ENCODE data around the gene OR14K1. TPM values are rescaled to one million over a fixed set of nuclear protein-coding genes. Genes with fewer than 3 reads are reported as not detected.
"Not testable (repeated sequence)": the region's sequence is repeated elsewhere in the genome, so short reads cannot be mapped to it uniquely, and the experiment has no call there.

OR14K1 gene, protein sequence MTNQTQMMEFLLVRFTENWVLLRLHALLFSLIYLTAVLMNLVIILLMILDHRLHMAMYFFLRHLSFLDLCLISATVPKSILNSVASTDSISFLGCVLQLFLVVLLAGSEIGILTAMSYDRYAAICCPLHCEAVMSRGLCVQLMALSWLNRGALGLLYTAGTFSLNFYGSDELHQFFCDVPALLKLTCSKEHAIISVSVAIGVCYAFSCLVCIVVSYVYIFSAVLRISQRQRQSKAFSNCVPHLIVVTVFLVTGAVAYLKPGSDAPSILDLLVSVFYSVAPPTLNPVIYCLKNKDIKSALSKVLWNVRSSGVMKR
- polyA plus RNA-seq, result not detected

DNA sequence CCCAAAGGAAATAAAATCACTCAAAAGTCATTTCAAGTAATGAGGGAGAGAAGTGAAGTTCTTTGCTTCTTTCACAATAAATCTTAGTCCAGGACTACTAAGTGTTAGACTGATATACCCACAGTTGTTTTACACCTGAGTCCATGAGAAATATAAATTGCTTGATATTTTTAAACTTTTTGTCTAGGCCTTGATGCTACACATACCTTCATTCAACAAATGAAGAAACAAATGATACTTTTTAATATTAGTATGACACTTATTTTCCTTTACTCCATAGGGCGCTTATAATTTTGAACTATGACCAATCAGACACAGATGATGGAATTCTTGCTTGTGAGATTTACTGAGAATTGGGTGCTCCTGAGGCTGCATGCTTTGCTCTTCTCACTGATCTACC is at the start of gene OR14K1:
Gene OR14K1, plus strand, starts transcription at position 301 of the 400 bp plus-strand sequence. Its CDS starts 0 bp downstream, at position 301.
- WGBS, 3 donors, result 85 to 97% (median 91%) methylated on average over 1 of the region's 1 CpG

DNA sequence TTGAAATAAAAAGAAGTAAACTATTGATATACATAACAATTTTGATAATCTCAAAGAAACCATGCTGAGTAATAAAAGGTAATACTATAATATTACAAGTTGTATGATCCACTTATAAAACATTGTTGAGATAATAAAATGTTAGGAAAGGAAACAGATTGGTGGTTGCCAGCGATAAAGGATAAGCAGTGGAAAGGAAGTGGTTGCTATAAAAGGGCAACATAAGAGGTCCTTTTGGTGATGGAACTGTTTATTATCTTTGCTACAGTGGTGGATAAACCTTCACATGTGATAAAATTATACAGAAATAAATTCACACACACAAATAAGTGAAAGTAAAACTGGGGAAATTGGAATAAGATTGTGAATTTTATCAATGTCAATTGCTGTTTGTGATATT is 37.1 kb upstream of the OR14K1 start:
- no peak overlapping the region for H3K27ac ChIP-seq (ENCODE audit: low read depth, low read length)
- WGBS, 3 donors, result 42 to 79% (median 49%) methylated on average over 1 of the region's 1 CpG

More for the DNA sequence above, at the start of gene OR14K1:
- H3K27ac ChIP-seq (ENCODE audit: low read depth, low read length), result no peak within 1 kb of the TSS

DNA sequence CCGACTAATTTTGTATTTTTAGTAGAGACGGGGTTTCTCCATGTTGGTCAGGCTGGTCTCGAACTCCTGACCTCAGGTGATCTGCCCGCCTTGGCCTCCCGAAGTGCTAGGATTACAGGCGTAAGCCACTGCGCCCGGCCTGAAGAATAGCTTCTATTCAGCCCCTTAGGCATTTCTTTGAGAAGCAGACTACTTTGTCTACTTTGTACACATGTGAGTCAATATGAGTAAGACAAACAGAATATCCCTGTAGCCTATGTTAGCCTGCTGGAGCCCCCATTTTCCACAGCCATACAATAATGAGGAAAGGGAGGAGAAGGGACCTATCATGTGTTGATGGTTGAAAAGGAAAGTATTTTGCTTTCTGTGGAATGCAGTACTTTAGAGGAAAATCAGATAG is 27.7 kb upstream of the OR14K1 start:
- 87 to 92% (median 92%) methylated on average over 8 of the region's 8 CpGs for WGBS, 3 donors

DNA sequence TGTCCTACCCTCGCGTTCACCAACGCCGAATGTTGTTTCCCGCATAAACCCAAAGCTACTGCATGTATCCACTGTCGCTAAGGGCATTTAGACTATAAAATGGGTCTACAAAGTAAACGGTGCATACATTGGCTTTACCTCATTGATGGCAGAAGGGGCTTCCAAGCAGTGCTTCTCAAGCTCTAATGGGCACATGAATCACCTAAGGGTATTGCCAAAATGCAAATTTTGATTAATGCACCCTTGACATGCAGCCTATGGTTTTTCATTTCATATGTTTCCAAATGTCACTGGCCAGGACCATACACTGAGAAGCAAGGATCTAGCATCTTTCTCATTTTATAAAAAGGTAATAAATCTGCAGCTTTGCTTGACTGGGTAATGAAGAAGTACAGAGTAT is 24.7 kb upstream of the OR14K1 start:
- WGBS, 3 donors, result 83 to 94% (median 86%) methylated on average over 7 of the region's 7 CpGs
- no peak overlapping the region for H3K27ac ChIP-seq (ENCODE audit: low read depth, low read length)

More for the DNA sequence above, 27.7 kb upstream of the OR14K1 start:
- not testable (repeated sequence) for H3K27ac ChIP-seq (ENCODE audit: low read depth, low read length)

DNA sequence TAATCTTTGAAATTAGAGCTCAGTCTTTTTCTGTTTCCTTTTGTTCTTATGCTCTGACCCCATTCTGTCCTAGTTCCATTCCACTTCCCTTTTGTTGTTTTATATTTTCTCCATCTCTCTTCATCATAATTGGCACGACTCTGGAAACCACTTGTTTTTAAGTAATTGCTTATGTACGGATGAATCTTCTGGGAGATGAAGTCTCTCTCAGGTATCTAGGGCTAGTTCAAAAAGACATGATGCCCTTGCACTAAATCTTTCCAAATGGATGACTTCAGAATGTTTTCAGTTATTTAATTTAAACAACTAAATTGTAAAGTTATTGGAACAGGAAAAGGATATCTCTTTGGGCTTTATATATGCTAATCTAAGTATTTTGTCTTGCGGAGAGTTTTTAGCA is 21.9 kb upstream of the OR14K1 start, which contains the start of gene OR6F1:
Gene OR6F1, minus strand, starts transcription at position 101 of the 400 bp plus-strand sequence. CDS start 3,891 bp downstream, outside the sequence.
- WGBS, 3 donors, result 74 to 83% (median 81%) methylated on average over 3 of the region's 3 CpGs
- no peak within 1 kb of the TSS for H3K27ac ChIP-seq (ENCODE audit: low read depth, low read length)

DNA sequence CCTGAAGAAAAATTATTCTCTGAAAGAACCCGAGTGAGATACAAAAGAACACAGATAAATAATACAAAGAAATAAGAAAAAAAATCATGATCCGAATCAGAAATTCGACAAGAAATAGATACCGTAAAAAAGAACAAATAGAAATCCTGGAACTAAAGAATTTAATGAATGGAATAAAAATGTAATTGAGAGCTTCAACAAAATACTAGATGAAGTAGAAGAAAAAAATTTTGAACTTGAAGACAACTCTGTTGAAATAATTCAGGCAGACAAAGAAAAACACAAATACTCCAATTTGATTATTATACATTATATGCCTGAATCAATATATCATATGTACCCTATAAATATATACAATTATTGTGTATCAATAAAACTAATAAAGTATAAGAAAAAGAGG is 17.2 kb upstream of the OR14K1 start:
- H3K27ac ChIP-seq (ENCODE audit: low read depth, low read length), result no peak overlapping the region
- WGBS, 3 donors, result 85 to 92% (median 92%) methylated on average over 4 of the region's 4 CpGs

DNA sequence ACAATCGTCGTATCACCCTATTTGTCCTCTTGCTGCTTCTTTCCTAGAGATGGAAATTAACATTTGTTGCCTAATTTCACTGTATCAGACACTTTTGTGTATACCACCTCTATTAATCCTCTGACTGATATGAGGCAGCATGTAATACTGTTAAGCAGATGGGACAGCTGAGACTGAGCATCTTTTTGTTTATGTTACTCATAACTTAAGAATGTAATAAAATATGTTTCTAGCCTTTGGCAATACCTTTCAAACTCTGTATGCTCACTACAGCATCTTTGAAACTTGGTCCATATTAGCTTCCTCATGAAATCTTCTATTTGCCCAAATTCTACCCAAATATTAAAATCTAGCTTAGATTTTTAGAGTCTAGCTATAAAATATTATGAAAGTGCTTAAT is 2.3 kb downstream of the OR14K1 start:
- 82 to 90% (median 87%) methylated on average over 2 of the region's 2 CpGs for WGBS, 3 donors
- H3K27ac ChIP-seq (ENCODE audit: low read depth, low read length), result no peak overlapping the region

DNA sequence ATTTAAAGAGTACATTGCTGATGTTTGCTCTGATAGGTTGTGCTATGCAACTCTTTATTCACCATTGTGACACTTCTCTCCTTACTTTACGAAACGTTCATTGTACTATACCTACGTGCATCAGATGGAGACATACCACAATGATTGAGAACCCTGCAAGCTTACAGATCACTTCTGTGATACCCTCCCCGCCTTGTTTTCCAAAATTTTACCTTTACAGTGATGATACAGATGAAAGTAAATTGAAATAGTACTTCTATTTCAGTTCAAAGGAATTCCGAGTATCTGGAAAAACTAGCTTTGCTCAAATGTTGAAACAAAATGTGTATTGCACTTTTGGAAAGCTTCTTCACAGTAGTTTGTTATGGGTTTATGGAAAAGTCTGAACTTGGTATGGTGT is 3.3 kb downstream of the OR14K1 start:
- 72 to 86% (median 85%) methylated on average over 5 of the region's 5 CpGs for WGBS, 3 donors
- H3K27ac ChIP-seq (ENCODE audit: low read depth, low read length), result no peak overlapping the region

DNA sequence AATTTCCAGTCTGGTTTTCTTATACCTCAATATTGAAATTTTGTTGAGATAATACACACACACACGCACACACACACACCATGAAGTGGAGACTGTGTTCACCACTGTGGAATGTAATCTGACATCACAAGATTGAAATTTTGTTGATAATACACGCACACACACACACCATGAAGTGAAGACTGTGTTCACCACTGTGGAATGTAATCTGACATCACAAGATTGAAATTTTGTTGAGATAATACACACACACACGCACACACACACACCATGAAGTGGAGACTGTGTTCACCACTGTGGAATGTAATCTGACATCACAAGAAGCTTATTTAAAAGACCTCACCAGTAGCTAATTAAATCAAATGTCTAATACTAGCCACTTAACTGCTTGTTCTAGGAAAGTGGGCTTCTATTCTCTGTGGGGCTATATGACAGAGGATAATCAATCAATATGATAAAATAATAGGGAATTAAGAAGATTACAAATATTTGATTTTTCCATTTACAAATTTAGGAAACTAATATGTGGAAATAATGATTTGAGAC is 3.9 kb downstream of the OR14K1 start:
- H3K27ac ChIP-seq (ENCODE audit: low read depth, low read length), result not testable (repeated sequence)
- 65 to 69% (median 68%) methylated on average over 3 of the region's 3 CpGs for WGBS, 3 donors

DNA sequence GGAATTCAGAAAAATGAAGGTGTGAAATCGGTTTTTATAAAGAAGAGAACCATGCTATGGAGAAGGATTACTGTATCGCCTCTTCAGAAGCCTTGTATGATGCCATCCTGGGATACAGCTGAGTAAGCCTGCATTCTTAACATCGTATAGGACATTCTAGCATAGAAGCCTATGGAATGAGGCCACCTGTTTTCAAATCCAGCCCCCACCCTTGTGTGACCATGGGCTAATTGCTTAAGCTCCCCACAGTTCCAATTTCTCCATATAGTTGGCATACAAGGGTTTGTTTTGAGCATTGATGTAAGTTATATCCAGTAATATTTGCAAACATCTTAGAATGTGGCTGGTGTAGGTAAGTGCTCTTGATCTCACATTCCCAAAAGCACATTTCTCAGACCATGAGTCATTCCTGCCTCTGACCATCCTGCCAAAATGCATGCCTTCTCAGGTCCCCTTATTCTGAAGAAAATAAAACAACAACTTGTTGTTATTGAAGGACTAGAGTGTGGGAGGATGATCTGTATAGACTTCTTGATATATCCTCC is 8.0 kb downstream of the OR14K1 start:
- WGBS, 3 donors, result 67 to 82% (median 80%) methylated on average over 3 of the region's 3 CpGs
- no peak overlapping the region for H3K27ac ChIP-seq (ENCODE audit: low read depth, low read length)

DNA sequence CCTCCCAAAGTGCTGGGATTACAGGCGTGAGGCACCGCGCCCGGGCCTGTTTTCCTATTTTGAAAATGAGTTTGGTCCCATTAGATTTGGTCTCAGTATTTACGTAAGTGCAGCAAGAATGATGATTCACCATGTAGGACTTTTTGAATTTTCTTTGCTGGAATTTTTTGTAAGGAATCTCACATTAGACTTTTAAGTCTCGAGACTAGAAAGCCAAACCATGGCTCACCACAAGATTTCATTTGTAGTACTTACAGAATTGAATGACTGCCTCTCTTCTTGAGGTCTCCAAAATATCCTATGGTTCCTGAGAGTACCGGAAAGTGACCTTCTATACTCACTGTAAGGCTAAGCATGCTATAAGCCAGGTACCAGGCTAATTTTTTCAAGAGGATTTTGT is 9.2 kb downstream of the OR14K1 start:
- H3K27ac ChIP-seq (ENCODE audit: low read depth, low read length), result no peak overlapping the region
- WGBS, 3 donors, result 83 to 90% (median 87%) methylated on average over 7 of the region's 7 CpGs

DNA sequence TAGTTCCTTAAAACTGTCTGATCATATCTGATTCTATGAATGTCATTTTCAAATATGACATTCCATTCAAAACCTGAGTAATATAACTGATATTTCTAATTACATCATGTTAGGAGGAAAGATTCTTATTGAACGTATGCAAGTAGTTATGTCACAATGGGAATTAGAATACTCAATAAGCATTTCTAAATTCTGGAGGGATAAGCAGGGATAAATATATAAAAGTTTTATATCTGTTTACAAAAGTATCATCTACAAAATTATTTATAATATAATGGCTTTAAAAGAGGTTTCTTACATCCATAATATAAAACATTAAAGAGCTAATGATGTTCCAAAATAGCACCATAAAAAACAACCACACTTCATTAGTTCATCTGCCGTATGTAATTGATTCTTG is 9.6 kb downstream of the OR14K1 start, which contains the start of gene OR14A2:
Gene OR14A2, minus strand, starts transcription at position 101 of the 400 bp plus-strand sequence.
- no peak within 1 kb of the TSS for H3K27ac ChIP-seq (ENCODE audit: low read depth, low read length)
- WGBS, 3 donors, result 73 to 90% (median 88%) methylated on average over 2 of the region's 2 CpGs

DNA sequence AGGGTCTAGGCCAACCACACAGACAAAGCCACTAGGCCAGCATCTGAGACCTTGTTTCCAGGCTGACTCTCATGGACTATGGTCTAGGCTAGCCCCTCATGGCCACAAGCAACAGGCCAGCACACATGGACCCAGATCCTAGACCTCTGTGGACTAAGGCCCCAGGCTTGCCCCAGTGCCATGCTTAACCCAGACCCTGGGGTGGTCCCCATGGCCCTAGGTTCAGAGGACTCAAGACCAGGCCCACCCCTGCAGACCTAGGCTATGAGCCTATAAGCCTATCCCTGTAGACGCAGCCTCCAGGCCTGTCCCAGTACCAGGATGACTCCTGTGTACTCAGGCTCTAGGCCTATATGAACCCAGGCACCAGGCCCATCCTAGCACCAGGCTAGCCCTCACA is 11.5 kb downstream of the OR14K1 start:
- no peak overlapping the region for H3K27ac ChIP-seq (ENCODE audit: low read depth, low read length)
- 72 to 82% (median 78%) methylated on average over 1 of the region's 1 CpG for WGBS, 3 donors

DNA sequence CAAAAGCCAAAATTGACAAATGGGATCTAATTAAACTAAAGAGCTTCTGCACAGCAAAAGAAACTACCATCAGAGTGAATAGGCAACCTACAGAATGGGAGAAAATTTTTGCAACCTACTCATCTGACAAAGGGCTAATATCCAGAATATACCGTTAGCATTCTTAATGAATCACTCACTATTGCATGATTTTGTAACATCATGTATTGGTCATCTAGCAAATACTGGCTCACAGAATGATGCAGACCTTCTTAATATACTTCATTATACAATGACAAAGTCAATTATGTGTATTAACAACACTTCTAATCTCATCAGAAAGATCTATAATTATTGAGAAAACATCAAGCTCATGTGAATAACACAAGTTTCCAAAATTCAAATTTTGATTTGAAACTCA is 15.9 kb downstream of the OR14K1 start:
- 79 to 95% (median 86%) methylated on average over 1 of the region's 1 CpG for whole genome bisulfite sequencing, 3 donors
- not testable (repeated sequence) for H3K27ac ChIP-seq (ENCODE audit: low read depth, low read length)

DNA sequence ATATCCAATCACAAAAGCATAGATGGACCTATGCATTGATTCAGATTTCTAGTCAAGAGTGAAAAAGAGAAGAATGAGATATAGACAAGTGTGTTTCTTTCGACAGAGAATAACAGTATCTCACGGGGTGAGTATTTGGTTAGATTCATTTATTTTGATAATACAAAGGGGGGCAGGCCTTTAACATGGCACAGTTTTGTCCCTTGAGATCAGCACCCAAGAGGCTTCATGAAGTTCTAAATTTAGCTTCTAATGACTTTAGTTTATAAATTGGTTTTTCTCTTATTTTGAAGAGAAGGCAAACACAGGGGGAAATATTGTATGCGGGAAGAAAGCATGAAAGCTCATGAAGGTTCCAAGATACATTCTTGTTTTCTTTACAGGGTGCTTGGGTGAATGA is 22.0 kb downstream of the OR14K1 start, which contains the start of gene OR1C1:
Gene OR1C1, minus strand, starts transcription at position 101 of the 400 bp plus-strand sequence. CDS start 2,150 bp downstream, outside the sequence.
- 90 to 94% (median 93%) methylated on average over 3 of the region's 3 CpGs for WGBS, 3 donors
- no peak within 1 kb of the TSS for H3K27ac ChIP-seq (ENCODE audit: low read depth, low read length)

DNA sequence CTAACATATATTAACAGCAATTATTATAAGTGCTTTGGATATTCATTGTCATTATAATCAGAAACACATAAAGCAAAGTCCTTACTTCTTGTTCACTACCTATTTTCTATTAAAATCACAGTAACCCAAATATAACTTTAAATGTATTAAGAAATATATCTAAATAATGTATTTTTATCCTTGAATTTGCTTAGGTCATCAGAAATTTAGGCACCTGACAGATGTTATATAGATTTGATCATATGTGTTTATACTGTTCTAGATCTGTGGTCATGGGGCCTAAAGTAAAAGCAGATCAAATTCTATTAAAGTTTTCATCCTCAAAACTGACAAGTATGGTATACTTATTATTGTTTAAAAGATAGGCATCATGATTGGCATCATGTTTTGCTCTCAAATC is 31.2 kb downstream of the OR14K1 start:
- H3K27ac ChIP-seq (ENCODE audit: low read depth, low read length), result no peak overlapping the region
